ENCODE measurements around the gene CXCL12.

The CXCL12 gene

GRCh38 chr10:44400541-44400940 is 15.6 kb upstream of the CXCL12 start:
- no peak for DNase-seq (ENCODE audit: low read depth)
- no peak for TF ChIP-seq CTCF (IDR thresholded peaks at IDR 0.05; ENCODE audit: control insufficient read depth, extremely low read depth, insufficient read depth)
- no peak overlapping the region for H3K4me3 ChIP-seq (ENCODE audit: low read depth, low read length)

- no peak for DNase-seq (ENCODE audit: low read depth)
- no peak for TF ChIP-seq CTCF (IDR thresholded peaks at IDR 0.05; ENCODE audit: control insufficient read depth, extremely low read depth, insufficient read depth)
- no peak overlapping the region for H3K4me3 ChIP-seq (ENCODE audit: low read depth, low read length)
These were observed 15.0 kb upstream of the CXCL12 start for GRCh38 chr10:44399659-44400451.

GRCh38 chr10:44398747-44399658 is 14.1 kb upstream of the CXCL12 start:
- no peak overlapping the region for H3K4me3 ChIP-seq (ENCODE audit: low read depth, low read length)
- TF ChIP-seq CTCF (IDR thresholded peaks at IDR 0.05; ENCODE audit: control insufficient read depth, extremely low read depth, insufficient read depth): no peak

GRCh38 chr10:44398271-44398670 is 13.4 kb upstream of the CXCL12 start:
- no peak overlapping the region for H3K4me3 ChIP-seq (ENCODE audit: low read depth, low read length)
- no peak for TF ChIP-seq CTCF (IDR thresholded peaks at IDR 0.05; ENCODE audit: control insufficient read depth, extremely low read depth, insufficient read depth)
- DNase-seq (ENCODE audit: low read depth): no peak

More at GRCh38 chr10:44398747-44399658, 14.1 kb upstream of the CXCL12 start:
- no peak for DNase-seq (ENCODE audit: low read depth)

GRCh38 chr10:44397476-44398225 is 12.8 kb upstream of the CXCL12 start:
- no peak for TF ChIP-seq CTCF (IDR thresholded peaks at IDR 0.05; ENCODE audit: control insufficient read depth, extremely low read depth, insufficient read depth)
- no peak overlapping the region for H3K4me3 ChIP-seq (ENCODE audit: low read depth, low read length)
- no peak for DNase-seq (ENCODE audit: low read depth)

GRCh38 chr10:44396671-44397191 is 11.8 kb upstream of the CXCL12 start:
- TF ChIP-seq CTCF (IDR thresholded peaks at IDR 0.05; ENCODE audit: control insufficient read depth, extremely low read depth, insufficient read depth): no peak
- no peak overlapping the region for H3K4me3 ChIP-seq (ENCODE audit: low read depth, low read length)
- no peak for DNase-seq (ENCODE audit: low read depth)
